ENCODE measurements around the gene ESR1. TPM values are rescaled to one million over a fixed set of nuclear protein-coding genes. Genes with fewer than 3 reads are reported as not detected.

Gene ESR1
- total RNA-seq, 1 experiment from 2014 or later, result 0.98 TPM

DNA sequence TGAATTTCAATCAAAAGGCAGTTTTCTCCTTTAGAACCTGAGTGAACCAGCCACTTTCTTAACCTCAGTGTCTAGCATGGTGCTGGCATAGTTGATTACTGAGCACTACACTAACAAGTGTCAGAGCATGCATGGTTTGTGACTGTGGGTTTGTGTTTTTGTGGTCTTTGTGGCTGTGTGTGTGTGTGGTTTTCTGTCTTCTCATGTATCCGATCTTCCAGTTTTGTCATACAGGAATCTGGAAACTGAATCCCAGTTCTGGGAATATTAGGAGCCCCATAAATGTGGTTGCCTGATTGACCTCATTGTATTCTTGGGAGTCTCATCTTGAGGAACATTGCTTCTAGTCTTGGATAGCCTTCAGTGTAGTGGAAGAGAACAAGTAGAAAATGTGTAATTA is 73.7 kb downstream of the ESR1 start (continued):
- TF ChIP-seq, protein P1, sequence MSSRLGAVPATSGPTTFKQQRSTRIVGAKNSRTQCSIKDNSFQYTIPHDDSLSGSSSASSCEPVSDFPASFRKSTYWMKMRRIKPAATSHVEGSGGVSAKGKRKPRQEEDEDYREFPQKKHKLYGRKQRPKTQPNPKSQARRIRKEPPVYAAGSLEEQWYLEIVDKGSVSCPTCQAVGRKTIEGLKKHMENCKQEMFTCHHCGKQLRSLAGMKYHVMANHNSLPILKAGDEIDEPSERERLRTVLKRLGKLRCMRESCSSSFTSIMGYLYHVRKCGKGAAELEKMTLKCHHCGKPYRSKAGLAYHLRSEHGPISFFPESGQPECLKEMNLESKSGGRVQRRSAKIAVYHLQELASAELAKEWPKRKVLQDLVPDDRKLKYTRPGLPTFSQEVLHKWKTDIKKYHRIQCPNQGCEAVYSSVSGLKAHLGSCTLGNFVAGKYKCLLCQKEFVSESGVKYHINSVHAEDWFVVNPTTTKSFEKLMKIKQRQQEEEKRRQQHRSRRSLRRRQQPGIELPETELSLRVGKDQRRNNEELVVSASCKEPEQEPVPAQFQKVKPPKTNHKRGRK (CRISPR knock-in tag; IDR thresholded peaks at IDR 0.05; ENCODE audit: borderline replicate concordance), result no peak
- TF ChIP-seq NFE2L1 (CRISPR knock-in tag; IDR thresholded peaks at IDR 0.05) (no peak), NR2C2 (CRISPR knock-in tag; IDR thresholded peaks at IDR 0.05) (no peak), ZNF219 (CRISPR knock-in tag; IDR thresholded peaks at IDR 0.05; ENCODE audit: borderline replicate concordance) (no peak), ZNF121 (CRISPR knock-in tag; IDR thresholded peaks at IDR 0.05) (no peak)
- TF ChIP-seq, protein P2, sequence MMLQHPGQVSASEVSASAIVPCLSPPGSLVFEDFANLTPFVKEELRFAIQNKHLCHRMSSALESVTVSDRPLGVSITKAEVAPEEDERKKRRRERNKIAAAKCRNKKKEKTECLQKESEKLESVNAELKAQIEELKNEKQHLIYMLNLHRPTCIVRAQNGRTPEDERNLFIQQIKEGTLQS (CRISPR knock-in tag; conservative IDR thresholded peaks at IDR 0.05), result no peak
- TF ChIP-seq, protein P3, sequence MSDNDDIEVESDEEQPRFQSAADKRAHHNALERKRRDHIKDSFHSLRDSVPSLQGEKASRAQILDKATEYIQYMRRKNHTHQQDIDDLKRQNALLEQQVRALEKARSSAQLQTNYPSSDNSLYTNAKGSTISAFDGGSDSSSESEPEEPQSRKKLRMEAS (CRISPR knock-in tag; IDR thresholded peaks at IDR 0.05), result no peak
- TF ChIP-seq, protein P4, sequence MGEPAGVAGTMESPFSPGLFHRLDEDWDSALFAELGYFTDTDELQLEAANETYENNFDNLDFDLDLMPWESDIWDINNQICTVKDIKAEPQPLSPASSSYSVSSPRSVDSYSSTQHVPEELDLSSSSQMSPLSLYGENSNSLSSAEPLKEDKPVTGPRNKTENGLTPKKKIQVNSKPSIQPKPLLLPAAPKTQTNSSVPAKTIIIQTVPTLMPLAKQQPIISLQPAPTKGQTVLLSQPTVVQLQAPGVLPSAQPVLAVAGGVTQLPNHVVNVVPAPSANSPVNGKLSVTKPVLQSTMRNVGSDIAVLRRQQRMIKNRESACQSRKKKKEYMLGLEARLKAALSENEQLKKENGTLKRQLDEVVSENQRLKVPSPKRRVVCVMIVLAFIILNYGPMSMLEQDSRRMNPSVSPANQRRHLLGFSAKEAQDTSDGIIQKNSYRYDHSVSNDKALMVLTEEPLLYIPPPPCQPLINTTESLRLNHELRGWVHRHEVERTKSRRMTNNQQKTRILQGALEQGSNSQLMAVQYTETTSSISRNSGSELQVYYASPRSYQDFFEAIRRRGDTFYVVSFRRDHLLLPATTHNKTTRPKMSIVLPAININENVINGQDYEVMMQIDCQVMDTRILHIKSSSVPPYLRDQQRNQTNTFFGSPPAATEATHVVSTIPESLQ (CRISPR knock-in tag; IDR thresholded peaks at IDR 0.05), result no peak
- TF ChIP-seq, protein P5, sequence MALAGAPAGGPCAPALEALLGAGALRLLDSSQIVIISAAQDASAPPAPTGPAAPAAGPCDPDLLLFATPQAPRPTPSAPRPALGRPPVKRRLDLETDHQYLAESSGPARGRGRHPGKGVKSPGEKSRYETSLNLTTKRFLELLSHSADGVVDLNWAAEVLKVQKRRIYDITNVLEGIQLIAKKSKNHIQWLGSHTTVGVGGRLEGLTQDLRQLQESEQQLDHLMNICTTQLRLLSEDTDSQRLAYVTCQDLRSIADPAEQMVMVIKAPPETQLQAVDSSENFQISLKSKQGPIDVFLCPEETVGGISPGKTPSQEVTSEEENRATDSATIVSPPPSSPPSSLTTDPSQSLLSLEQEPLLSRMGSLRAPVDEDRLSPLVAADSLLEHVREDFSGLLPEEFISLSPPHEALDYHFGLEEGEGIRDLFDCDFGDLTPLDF (CRISPR knock-in tag; IDR thresholded peaks at IDR 0.05), result no peak
- TF ChIP-seq, protein P6, sequence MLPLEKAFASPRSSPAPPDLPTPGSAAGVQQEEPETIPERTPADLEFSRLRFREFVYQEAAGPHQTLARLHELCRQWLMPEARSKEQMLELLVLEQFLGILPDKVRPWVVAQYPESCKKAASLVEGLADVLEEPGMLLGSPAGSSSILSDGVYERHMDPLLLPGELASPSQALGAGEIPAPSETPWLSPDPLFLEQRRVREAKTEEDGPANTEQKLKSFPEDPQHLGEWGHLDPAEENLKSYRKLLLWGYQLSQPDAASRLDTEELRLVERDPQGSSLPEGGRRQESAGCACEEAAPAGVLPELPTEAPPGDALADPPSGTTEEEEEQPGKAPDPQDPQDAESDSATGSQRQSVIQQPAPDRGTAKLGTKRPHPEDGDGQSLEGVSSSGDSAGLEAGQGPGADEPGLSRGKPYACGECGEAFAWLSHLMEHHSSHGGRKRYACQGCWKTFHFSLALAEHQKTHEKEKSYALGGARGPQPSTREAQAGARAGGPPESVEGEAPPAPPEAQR (CRISPR knock-in tag; IDR thresholded peaks at IDR 0.05), result no peak

DNA sequence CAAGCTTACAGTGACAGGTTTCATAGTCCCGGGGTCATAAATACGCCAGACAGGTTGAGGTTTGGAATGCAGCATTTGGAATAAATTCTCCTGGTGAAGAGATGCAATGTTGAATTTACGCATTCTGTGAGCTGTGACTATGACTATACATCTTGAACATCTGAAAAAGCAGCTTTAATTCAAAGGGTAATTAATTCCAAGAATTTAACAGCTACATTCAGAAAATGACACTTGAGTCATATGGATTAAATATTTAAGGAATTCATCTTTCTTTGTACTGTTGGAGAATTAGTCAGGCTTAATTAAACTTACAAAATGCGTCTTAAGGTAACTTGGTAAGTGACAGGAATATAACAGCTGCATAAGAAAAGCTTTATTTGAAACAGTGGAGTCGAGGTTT is 74.7 kb downstream of the ESR1 start:
- DNase-seq (ENCODE audit: low spot score), result no peak
- H3K27ac Mint-ChIP-seq, result no peak overlapping the region
- CTCF ChIA-PET, result no interaction called here
- ATAC-seq, result no peak
- TF ChIP-seq TEAD4 (CRISPR knock-in tag; IDR thresholded peaks at IDR 0.05) (no peak), TCF7 (CRISPR knock-in tag; IDR thresholded peaks at IDR 0.05; ENCODE audit: low read depth) (no peak)
- TF ChIP-seq, protein P7, sequence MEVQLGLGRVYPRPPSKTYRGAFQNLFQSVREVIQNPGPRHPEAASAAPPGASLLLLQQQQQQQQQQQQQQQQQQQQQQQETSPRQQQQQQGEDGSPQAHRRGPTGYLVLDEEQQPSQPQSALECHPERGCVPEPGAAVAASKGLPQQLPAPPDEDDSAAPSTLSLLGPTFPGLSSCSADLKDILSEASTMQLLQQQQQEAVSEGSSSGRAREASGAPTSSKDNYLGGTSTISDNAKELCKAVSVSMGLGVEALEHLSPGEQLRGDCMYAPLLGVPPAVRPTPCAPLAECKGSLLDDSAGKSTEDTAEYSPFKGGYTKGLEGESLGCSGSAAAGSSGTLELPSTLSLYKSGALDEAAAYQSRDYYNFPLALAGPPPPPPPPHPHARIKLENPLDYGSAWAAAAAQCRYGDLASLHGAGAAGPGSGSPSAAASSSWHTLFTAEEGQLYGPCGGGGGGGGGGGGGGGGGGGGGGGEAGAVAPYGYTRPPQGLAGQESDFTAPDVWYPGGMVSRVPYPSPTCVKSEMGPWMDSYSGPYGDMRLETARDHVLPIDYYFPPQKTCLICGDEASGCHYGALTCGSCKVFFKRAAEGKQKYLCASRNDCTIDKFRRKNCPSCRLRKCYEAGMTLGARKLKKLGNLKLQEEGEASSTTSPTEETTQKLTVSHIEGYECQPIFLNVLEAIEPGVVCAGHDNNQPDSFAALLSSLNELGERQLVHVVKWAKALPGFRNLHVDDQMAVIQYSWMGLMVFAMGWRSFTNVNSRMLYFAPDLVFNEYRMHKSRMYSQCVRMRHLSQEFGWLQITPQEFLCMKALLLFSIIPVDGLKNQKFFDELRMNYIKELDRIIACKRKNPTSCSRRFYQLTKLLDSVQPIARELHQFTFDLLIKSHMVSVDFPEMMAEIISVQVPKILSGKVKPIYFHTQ (CRISPR knock-in tag; IDR thresholded peaks at IDR 0.05), result no peak
- TF ChIP-seq, protein P8, sequence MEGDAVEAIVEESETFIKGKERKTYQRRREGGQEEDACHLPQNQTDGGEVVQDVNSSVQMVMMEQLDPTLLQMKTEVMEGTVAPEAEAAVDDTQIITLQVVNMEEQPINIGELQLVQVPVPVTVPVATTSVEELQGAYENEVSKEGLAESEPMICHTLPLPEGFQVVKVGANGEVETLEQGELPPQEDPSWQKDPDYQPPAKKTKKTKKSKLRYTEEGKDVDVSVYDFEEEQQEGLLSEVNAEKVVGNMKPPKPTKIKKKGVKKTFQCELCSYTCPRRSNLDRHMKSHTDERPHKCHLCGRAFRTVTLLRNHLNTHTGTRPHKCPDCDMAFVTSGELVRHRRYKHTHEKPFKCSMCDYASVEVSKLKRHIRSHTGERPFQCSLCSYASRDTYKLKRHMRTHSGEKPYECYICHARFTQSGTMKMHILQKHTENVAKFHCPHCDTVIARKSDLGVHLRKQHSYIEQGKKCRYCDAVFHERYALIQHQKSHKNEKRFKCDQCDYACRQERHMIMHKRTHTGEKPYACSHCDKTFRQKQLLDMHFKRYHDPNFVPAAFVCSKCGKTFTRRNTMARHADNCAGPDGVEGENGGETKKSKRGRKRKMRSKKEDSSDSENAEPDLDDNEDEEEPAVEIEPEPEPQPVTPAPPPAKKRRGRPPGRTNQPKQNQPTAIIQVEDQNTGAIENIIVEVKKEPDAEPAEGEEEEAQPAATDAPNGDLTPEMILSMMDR (IDR thresholded peaks at IDR 0.05), result no peak
- TF ChIP-seq, protein P9, sequence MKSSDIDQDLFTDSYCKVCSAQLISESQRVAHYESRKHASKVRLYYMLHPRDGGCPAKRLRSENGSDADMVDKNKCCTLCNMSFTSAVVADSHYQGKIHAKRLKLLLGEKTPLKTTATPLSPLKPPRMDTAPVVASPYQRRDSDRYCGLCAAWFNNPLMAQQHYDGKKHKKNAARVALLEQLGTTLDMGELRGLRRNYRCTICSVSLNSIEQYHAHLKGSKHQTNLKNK (CRISPR knock-in tag; IDR thresholded peaks at IDR 0.05), result no peak
- TF ChIP-seq, protein P10, sequence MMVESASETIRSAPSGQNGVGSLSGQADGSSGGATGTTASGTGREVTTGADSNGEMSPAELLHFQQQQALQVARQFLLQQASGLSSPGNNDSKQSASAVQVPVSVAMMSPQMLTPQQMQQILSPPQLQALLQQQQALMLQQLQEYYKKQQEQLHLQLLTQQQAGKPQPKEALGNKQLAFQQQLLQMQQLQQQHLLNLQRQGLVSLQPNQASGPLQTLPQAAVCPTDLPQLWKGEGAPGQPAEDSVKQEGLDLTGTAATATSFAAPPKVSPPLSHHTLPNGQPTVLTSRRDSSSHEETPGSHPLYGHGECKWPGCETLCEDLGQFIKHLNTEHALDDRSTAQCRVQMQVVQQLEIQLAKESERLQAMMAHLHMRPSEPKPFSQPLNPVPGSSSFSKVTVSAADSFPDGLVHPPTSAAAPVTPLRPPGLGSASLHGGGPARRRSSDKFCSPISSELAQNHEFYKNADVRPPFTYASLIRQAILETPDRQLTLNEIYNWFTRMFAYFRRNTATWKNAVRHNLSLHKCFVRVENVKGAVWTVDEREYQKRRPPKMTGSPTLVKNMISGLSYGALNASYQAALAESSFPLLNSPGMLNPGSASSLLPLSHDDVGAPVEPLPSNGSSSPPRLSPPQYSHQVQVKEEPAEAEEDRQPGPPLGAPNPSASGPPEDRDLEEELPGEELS (CRISPR knock-in tag; IDR thresholded peaks at IDR 0.05), result no peak
- TF ChIP-seq, protein P11, sequence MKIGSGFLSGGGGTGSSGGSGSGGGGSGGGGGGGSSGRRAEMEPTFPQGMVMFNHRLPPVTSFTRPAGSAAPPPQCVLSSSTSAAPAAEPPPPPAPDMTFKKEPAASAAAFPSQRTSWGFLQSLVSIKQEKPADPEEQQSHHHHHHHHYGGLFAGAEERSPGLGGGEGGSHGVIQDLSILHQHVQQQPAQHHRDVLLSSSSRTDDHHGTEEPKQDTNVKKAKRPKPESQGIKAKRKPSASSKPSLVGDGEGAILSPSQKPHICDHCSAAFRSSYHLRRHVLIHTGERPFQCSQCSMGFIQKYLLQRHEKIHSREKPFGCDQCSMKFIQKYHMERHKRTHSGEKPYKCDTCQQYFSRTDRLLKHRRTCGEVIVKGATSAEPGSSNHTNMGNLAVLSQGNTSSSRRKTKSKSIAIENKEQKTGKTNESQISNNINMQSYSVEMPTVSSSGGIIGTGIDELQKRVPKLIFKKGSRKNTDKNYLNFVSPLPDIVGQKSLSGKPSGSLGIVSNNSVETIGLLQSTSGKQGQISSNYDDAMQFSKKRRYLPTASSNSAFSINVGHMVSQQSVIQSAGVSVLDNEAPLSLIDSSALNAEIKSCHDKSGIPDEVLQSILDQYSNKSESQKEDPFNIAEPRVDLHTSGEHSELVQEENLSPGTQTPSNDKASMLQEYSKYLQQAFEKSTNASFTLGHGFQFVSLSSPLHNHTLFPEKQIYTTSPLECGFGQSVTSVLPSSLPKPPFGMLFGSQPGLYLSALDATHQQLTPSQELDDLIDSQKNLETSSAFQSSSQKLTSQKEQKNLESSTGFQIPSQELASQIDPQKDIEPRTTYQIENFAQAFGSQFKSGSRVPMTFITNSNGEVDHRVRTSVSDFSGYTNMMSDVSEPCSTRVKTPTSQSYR (CRISPR knock-in tag; IDR thresholded peaks at IDR 0.05), result no peak
- H3K36me3 Mint-ChIP-seq, result no peaks in the 10 kb centered on the region
- POLR2A ChIA-PET, result no interaction called here
- H3K4me1 Mint-ChIP-seq, result no peaks in the 10 kb centered on the region
- H3K27me3 Mint-ChIP-seq (ENCODE audit: low read depth), result no peaks in the 10 kb centered on the region
- no peaks in the 10 kb centered on the region for H3K9me3 Mint-ChIP-seq
- no peak overlapping the region for H3K4me3 Mint-ChIP-seq
